GM20000 (cell line): ENCODE data around the gene OSBPL1A.
"Not testable (repeated sequence)": the region's sequence is repeated elsewhere in the genome, so short reads cannot be mapped to it uniquely, and the experiment has no call there.

ENCODE experiments used
- DNase-seq: peaks from one replicate; pipeline ENCODE4 v3.0.0; 2012; ENCODE audit warnings: low spot score
- CTCF ChIP-seq: IDR thresholded peaks from 2 replicates; pipeline ENCODE4 v1.5.1; 2012; ENCODE audit warnings: mild to moderate bottlenecking, control low read depth; ENCODE audit errors: extremely low read depth, missing control alignments

OSBPL1A gene

GRCh38 chr18:24170360-24170759, 227.3 kb downstream of the OSBPL1A start:
- DNase-seq, result no peak
- TF ChIP-seq CTCF, result no peak

GRCh38 chr18:24168496-24168895, 229.1 kb downstream of the OSBPL1A start:
- no peak for DNase-seq
- no peak for TF ChIP-seq CTCF

GRCh38 chr18:24161304-24161703, 236.3 kb downstream of the OSBPL1A start:
- no peak for TF ChIP-seq CTCF
- DNase-seq, result no peak

- TF ChIP-seq CTCF, result no peak
- DNase-seq, result no peak
These were observed 237.5 kb downstream of the OSBPL1A start for GRCh38 chr18:24160086-24160485.

- DNase-seq, result no peak
- TF ChIP-seq CTCF, result no peak
These were observed 239.8 kb downstream of the OSBPL1A start for GRCh38 chr18:24157855-24158254.

- DNase-seq, result peak; percentile 41
These were observed 244.2 kb downstream of the OSBPL1A start for GRCh38 chr18:24153397-24153796.

GRCh38 chr18:24149591-24149990, 248.0 kb downstream of the OSBPL1A start:
- not testable (repeated sequence) for DNase-seq

More at GRCh38 chr18:24153397-24153796, 244.2 kb downstream of the OSBPL1A start:
- no peak for TF ChIP-seq CTCF

- no peak for DNase-seq
- TF ChIP-seq CTCF, result no peak
These were observed 255.2 kb downstream of the OSBPL1A start for GRCh38 chr18:24142376-24142775.
